GDM1 (cell line): ENCODE results near the gene NFKB2.

Source experiments
- DNase-seq: peaks from one replicate; lab custom pipeline; 2025; lab: John Stamatoyannopoulos, UW

NFKB2 gene

DNA sequence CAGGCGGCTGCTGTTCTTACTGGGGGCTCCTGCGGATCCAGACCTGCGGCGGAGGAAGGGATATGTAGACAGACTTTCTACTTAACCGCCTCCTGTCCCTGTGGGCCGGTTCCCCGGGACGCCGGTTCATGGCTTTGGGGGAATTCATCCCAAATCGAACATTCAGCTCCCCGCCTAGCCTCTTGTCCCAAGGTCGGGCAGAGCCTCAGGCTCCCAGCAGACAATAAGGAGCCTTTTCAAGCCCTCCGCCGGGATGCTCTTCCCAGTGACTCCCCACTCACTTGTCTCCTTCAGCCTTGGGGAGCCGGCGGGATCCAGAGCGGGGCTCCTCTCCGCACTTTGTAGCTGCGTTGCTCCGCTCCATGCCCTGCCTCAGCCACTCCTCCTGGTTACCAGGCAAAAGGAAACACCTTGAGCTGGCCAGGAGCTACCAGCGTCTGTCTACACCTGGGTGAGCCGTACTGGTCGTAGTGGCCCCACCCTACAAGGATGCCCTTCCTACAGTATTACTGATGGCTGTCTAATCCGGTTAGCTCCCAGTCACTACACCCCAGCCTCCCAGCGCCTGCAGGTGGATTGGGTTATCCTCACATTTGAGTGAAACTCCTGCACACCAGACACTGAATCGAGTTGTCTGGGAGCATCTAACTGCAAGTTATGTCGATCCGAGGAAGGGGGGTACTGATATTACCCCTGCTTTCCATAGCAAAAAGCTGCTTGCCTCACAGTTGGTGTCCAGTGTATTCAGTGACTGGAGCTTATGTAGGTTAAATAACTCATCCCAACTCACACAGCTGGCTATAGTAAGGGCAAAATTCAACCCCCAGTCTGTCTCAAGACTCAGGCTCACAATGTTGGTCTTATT lies 55.8 kb downstream of the NFKB2 start, which contains the start of gene C10orf95:
TSS of gene C10orf95 (minus strand) at position 439 of the 865 bp plus-strand sequence. CDS start 450 bp downstream, outside the sequence.
- no peak for DNase-seq
